ENCODE measurements around the gene DNAH17.

The DNAH17 gene

GRCh38 chr17:78610951-78611511, 33.8 kb upstream of the DNAH17 start:
- DNase-seq (ENCODE audit: insufficient read length, low spot score) (no peak), FAIRE-seq (no peak)
- no peak for TF ChIP-seq POLR2A (IDR thresholded peaks at IDR 0.05; ENCODE audit: low read depth, low read length)

GRCh38 chr17:78609191-78609641, 32.0 kb upstream of the DNAH17 start:
- FAIRE-seq, result no peak
- no peak for DNase-seq (ENCODE audit: insufficient read length, low spot score)
- TF ChIP-seq POLR2A (IDR thresholded peaks at IDR 0.05; ENCODE audit: low read depth, low read length), result no peak

GRCh38 chr17:78608804-78609186, 31.6 kb upstream of the DNAH17 start:
- no peak for TF ChIP-seq POLR2A (IDR thresholded peaks at IDR 0.05; ENCODE audit: low read depth, low read length)
- FAIRE-seq (no peak), DNase-seq (ENCODE audit: insufficient read length, low spot score) (no peak)

GRCh38 chr17:78608122-78608803, 31.1 kb upstream of the DNAH17 start:
- DNase-seq (ENCODE audit: insufficient read length, low spot score) (no peak), FAIRE-seq (no peak)
- no peak for TF ChIP-seq POLR2A (IDR thresholded peaks at IDR 0.05; ENCODE audit: low read depth, low read length)

- FAIRE-seq, result no peak
- no peak for DNase-seq (ENCODE audit: insufficient read length, low spot score)
- no peak for TF ChIP-seq POLR2A (IDR thresholded peaks at IDR 0.05; ENCODE audit: low read depth, low read length)
Measured at GRCh38 chr17:78607038-78607437, 29.8 kb upstream of the DNAH17 start.

- no peak for FAIRE-seq
- no peak for DNase-seq (ENCODE audit: insufficient read length, low spot score)
- no peak for TF ChIP-seq POLR2A (IDR thresholded peaks at IDR 0.05; ENCODE audit: low read depth, low read length)
Measured at GRCh38 chr17:78605886-78606285, 28.7 kb upstream of the DNAH17 start.

- FAIRE-seq (no peak), DNase-seq (ENCODE audit: insufficient read length, low spot score) (no peak)
- TF ChIP-seq POLR2A (IDR thresholded peaks at IDR 0.05; ENCODE audit: low read depth, low read length), result no peak
Measured at GRCh38 chr17:78605429-78605828, 28.2 kb upstream of the DNAH17 start.

- no peak for DNase-seq (ENCODE audit: insufficient read length, low spot score)
- no peak for TF ChIP-seq POLR2A (IDR thresholded peaks at IDR 0.05; ENCODE audit: low read depth, low read length)
- FAIRE-seq, result no peak
Measured at GRCh38 chr17:78602246-78602645, 25.1 kb upstream of the DNAH17 start.

- DNase-seq (ENCODE audit: insufficient read length, low spot score) (no peak), FAIRE-seq (no peak)
- TF ChIP-seq POLR2A (IDR thresholded peaks at IDR 0.05; ENCODE audit: low read depth, low read length), result no peak
Measured at GRCh38 chr17:78601577-78602190, 24.5 kb upstream of the DNAH17 start.

GRCh38 chr17:78600181-78600721, 23.1 kb upstream of the DNAH17 start:
- FAIRE-seq (no peak), DNase-seq (ENCODE audit: insufficient read length, low spot score) (no peak)
- no peak for TF ChIP-seq POLR2A (IDR thresholded peaks at IDR 0.05; ENCODE audit: low read depth, low read length)

- DNase-seq (ENCODE audit: insufficient read length, low spot score) (no peak), FAIRE-seq (no peak)
- TF ChIP-seq POLR2A (IDR thresholded peaks at IDR 0.05; ENCODE audit: low read depth, low read length), result no peak
Measured at GRCh38 chr17:78599419-78599818, 22.2 kb upstream of the DNAH17 start.

- TF ChIP-seq POLR2A (IDR thresholded peaks at IDR 0.05; ENCODE audit: low read depth, low read length), result no peak
- no peak for DNase-seq (ENCODE audit: insufficient read length, low spot score)
- no peak for FAIRE-seq
Measured at GRCh38 chr17:78598013-78598471, 20.8 kb upstream of the DNAH17 start.

GRCh38 chr17:78596871-78597764, 19.9 kb upstream of the DNAH17 start:
- no peak for TF ChIP-seq POLR2A (IDR thresholded peaks at IDR 0.05; ENCODE audit: low read depth, low read length)
- no peak for DNase-seq (ENCODE audit: insufficient read length, low spot score)
- no peak for FAIRE-seq

Data from H54 (cell line).